Epithelial cell of prostate (primary cell): Measurements from ENCODE around the gene INHA.

Experiments
- DNase-seq: peaks from one replicate; pipeline ENCODE4 v3.0.0-alpha.2; 2011; ENCODE audit warnings: low read depth, low spot score
- H3K27ac ChIP-seq: fragments of 450-650 bp; 2 replicates; pipeline ENCODE4 v1.5.1; 2017; ENCODE audit warnings: mild to moderate bottlenecking

The INHA gene

DNA sequence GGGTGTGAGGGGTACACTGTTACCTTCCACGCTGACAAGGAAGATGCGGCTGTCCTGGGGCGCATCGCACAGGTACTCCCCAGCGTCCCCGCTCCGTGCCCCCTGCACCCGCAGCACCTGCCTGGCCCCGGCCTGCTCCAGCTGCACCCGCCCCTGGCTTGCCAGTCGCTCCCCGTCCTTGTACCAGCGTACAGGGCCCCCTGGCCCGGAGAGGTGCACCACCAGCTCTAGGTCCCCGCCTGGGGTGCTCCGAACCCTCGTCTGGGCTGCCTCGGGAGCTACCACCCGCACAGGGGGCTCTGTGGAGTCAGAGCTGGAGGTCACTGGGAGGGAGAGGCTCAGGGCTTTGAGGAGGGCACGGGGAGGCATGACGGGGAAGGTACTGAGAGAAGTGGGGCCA lies 14.8 kb upstream of the INHA start:
- no peak for DNase-seq
- no peak overlapping the region for H3K27ac ChIP-seq

GRCh38 chr2:219557791-219558785 lies 14.0 kb upstream of the INHA start:
- no peak for DNase-seq
- H3K27ac ChIP-seq = no peak overlapping the region

DNA sequence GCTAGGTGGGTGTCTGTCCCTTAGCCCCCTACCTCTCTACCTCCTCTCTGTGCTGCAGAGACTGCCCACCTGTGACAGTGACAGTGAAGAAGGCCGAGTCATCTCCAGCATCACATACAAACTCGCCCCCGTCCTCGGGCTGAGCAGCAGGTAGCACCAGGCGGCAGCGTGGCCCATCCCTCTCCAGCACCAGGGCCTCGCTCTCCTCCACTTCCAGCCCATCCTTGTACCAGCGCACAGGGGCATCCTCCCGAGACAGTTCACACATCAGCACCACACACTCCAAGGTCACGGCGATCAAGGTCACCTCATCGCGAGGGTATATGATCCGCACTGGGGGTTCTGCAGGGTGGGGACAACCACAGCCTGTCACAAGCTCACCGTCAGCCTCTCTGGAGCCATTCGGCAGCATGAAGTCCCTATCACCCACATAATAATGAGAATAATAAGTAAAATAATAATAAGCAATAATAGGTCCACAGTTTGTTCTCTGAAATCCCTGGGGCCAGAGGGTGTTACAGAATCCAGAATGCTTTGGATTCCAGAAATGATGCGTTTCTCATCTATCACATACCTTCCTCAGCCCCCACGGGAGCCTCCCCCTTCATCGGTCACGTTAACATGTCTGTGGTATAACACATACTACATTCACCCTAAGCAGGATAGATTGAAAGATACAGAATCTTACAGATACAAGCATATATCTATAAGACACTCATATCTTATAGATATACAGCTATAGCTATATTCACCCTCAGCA lies 12.8 kb upstream of the INHA start:
- no peak overlapping the region for H3K27ac ChIP-seq
- DNase-seq = no peak

- no peak for DNase-seq
Observed at GRCh38 chr2:219560037-219560892, 11.8 kb upstream of the INHA start.

GRCh38 chr2:219560893-219561178 lies 11.3 kb upstream of the INHA start:
- no peak for DNase-seq
- no peak overlapping the region for H3K27ac ChIP-seq

More at GRCh38 chr2:219560037-219560892, 11.8 kb upstream of the INHA start:
- no peak overlapping the region for H3K27ac ChIP-seq

- H3K27ac ChIP-seq = no peak overlapping the region
- no peak for DNase-seq
Observed at GRCh38 chr2:219561179-219562048, 10.7 kb upstream of the INHA start.

- no peak overlapping the region for H3K27ac ChIP-seq
- DNase-seq = no peak
Observed at GRCh38 chr2:219562049-219563020, 9.8 kb upstream of the INHA start.

DNA sequence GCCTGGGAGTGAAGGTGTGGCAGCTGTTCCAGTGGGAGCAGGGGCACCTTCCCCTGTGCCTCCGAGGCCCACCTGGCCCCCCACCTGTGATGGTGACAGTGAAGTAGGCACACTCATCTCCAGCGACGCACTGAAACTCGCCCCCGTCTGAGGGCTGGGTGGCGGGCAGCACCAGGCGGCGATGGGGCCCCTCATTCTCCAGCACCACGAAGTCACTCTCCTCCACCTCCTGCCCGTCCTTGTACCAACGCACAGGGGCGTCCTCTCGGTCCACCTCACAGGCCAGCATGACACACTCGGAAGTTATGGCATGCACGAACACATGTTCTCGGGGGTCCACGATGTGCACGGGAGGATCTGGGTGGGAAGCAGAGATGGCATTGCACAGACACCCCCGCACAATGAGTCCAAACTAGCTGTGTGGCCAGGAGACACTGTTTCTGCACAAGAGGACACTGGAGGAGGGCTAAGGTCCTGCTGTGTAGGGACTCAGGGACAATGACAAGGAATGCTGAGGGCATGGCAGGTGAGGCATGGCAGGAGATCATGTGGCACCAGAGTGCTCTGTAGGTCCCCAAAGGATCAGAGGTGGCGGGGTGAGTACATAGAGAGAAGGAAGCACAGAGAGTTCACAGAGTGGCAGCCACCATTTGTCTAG lies 8.7 kb upstream of the INHA start:
- no peak overlapping the region for H3K27ac ChIP-seq
- DNase-seq = no peak

DNA sequence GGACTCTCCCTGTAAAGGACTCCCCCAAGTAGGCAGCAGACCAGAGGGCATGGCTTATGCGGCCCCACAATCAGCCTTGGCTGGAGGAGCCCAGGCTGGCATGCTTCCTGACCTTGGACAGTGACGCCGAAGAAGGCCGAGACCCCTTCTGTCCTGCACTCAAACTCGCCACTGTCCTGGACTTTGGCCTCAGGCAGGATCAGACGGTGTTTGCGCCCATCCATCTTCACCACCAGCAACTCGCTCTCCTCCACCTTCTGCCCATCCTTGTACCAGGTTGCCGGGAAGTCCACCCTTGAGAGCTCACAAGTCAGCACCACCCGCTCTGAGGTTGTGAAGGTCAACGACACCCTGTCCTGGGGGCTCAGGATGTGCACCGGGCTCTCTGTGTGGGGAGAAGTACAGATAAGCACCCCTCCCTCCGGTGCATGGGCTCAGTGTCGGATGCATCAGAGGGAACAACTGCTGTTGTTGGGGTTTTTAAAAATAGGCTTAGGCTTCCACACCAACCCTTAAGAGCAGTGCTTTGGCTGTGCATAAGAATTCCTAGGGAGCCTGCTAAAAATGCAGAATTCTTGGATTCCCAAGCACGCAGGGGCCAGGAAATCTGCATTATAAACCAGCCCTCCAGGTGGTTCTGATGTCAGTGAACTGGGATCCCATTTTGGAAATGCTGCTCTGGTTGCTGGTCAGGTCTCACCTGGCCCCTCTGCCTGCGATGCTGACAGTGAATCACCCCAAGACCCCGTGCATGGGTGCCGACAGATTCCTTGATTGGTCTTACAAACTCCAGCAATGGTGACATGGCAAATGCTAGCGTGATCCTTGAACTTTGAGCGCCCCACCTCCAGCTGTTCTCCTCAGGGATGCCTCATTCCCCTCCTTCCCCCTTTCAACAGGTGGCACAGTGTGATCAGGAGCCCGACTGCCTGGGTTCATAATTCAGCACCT lies 6.7 kb upstream of the INHA start:
- no peak for DNase-seq
- H3K27ac ChIP-seq = no peak overlapping the region

GRCh38 chr2:219566640-219567039 lies 5.5 kb upstream of the INHA start:
- DNase-seq = no peak
- H3K27ac ChIP-seq = no peak overlapping the region

DNA sequence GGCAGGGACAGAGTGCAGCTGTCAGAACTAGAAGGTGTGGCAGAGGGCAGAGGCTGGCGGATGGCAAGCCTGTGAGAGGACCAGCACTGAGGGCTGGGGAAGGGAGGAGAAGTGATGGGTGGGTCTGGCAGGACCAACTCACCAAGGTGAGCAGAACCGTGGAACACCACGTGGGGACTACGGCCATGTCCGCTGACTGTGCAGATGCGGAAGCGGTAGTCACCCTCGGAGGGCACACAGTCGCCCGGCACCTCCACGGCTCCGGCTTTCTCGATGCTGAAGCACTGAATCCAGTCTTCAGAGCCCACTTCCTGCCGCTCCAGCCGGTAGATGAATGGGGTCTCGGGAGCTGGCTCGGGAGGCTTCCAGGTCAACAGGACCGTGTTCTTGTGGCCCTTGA lies 5.0 kb upstream of the INHA start:
- no peak overlapping the region for H3K27ac ChIP-seq
- DNase-seq = no peak

GRCh38 chr2:219567791-219568361 lies 4.2 kb upstream of the INHA start:
- no peak overlapping the region for H3K27ac ChIP-seq
- DNase-seq = no peak

DNA sequence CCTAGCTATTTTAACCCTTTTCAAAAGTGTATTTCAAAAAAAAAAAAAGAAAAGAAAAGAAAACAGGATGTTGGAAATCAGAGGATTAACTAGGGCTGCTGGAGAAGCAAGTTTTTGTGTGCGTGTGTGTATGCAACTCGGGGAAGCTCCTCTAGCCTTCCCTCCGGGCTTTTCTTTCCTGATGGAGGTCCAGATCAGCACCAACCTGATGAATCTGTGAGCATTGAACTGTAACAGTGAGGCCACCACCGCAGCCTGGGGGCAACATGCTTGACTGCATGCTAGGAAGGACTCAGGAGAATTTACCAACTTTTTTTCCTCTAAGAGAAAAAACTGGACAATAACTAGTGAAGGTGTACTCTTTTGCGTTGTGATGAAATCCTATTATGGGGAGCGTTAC lies 3.1 kb upstream of the INHA start:
- DNase-seq = no peak
- no peak overlapping the region for H3K27ac ChIP-seq

GRCh38 chr2:219569635-219570034 lies 2.5 kb upstream of the INHA start:
- DNase-seq = no peak
- no peak overlapping the region for H3K27ac ChIP-seq

- no peak for DNase-seq
- H3K27ac ChIP-seq = peak overlapping the region; percentile 43
Observed at GRCh38 chr2:219570194-219570923, 1.8 kb upstream of the INHA start.

- no peak for DNase-seq
- peak overlapping the region; percentile 43 for H3K27ac ChIP-seq
Observed at GRCh38 chr2:219570924-219571310, 1.2 kb upstream of the INHA start.
